Germinal center (tissue), 1 donor: ENCODE data around the gene PLEKHA8.

Experiments
- DNase-seq: peaks from one replicate; pipeline ENCODE4 v3.0.0; 2012; ENCODE audit warnings: mixed read lengths, low spot score

The PLEKHA8 gene

GRCh38 chr7:30169579-30169978, 141.4 kb downstream of the PLEKHA8 start:
- DNase-seq: no peak

- DNase-seq: no peak
These were observed 142.4 kb downstream of the PLEKHA8 start for GRCh38 chr7:30170476-30171205.

- no peak for DNase-seq
These were observed 143.7 kb downstream of the PLEKHA8 start for GRCh38 chr7:30171766-30172447.

GRCh38 chr7:30172451-30172850, 144.2 kb downstream of the PLEKHA8 start:
- no peak for DNase-seq

GRCh38 chr7:30173058-30173897, 145.1 kb downstream of the PLEKHA8 start:
- no peak for DNase-seq

GRCh38 chr7:30175180-30175579, 147.0 kb downstream of the PLEKHA8 start:
- no peak for DNase-seq

DNA sequence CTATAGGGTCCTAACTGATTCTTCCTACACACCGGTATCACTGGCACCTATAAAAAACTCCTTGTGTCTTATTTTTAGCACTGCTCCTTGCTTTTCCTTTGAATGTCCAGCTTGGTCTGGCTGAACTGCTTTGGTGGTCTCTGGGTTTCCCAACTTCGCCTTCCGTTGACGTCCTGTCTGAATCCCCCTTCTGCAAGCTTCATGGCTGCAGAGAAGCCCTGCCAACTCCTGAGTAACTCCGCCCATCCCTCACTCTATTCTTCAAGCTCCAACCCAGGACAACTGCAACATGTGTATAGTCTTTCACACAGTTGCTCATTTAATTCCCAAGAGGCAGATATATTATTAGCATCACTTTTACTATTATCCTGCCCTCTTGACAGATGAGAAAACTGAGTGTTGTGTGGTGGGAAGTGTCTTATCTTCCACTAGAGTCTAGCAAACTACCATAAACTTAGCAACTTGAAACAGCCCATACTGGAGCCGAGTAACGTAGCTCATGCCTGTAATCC, 147.5 kb downstream of the PLEKHA8 start:
- no peak for DNase-seq

DNA sequence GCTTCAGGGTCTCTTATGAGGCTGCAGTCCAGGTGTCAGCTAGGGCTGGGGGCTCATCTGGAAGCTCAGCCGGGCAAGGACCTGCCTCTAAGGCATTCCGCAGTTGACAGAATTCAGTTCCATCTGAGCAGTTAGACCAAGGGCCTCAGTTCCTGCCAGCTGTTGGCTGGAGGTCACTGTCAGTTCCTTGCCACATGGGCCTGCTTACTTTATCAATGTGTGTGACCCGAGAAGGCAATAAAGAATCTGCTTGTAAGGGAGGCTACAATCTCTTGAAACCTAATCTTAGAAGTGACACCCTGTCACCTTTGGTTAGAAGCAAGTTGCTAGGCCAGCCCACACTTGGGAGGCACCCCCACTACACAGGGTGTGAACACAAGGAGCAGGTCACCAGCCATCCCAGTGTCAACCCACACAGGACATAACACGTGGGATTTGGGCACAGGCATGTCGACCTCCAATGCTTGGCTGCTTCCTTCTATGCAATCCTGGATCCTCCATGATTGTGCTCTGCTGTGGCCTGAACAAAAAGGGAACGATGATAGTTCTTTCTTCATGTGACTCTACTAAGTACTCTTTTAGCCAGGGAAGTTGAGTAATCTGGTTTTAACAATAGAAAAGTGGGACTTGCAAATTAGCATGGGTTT, 148.4 kb downstream of the PLEKHA8 start:
- no peak for DNase-seq

- no peak for DNase-seq
These were observed 149.0 kb downstream of the PLEKHA8 start for GRCh38 chr7:30177186-30177585.

GRCh38 chr7:30177965-30178364, 149.8 kb downstream of the PLEKHA8 start:
- DNase-seq: no peak

GRCh38 chr7:30178748-30179436, 150.7 kb downstream of the PLEKHA8 start:
- DNase-seq: peak; percentile 41
